SK-N-SH (cell line): ENCODE results near the gene MORC1. TPM values are rescaled to one million over a fixed set of nuclear protein-coding genes. Genes with fewer than 3 reads are reported as not detected.

Experiments used
- CTCF ChIA-PET: fragments of 300-600, 350-600 bp; formaldehyde crosslinking; extraction: SDS; loops from one replicate; lab custom pipeline; 2021; lab: Yijun Ruan, JAX
- POLR2A ChIA-PET: fragments of 350-600 bp; sonication (Branson Sonifier 250); formaldehyde crosslinking; extraction: SDS; loops from one replicate; lab custom pipeline; 2020; ENCODE audit warnings: antibody characterized with exemption, inconsistent platforms; lab: Yijun Ruan, JAX
- DNase-seq: peaks from one replicate; pipeline ENCODE4 v3.0.0; 2012
- H2AFZ ChIP-seq: fragments of 200-600 bp; sonication (generic); 2 replicates; pipeline ENCODE4 v1.8.1; 2016; ENCODE audit warnings: antibody characterized with exemption, mild to moderate bottlenecking, low read depth
- H3F3A ChIP-seq: fragments of 200-600 bp; sonication (generic); replicated peaks from 2 replicates; pipeline ENCODE3; 2016; ENCODE audit warnings: antibody characterized with exemption, mild to moderate bottlenecking; ENCODE audit not compliant: insufficient read depth
- H3K27ac ChIP-seq, 2 experiments: fragments of 200-500 bp in 1 of 2; fragments of 200-600 bp in 1 of 2; sonication (Bioruptor generic) in 1 of 2; sonication (generic), shearing (Covaris generic) in 1 of 2; 2 replicates each; pipeline versions ENCODE4 v1.5.1 to v1.6.1; 2014 to 2016; ENCODE audit warnings: low read depth in 2 of 2, inconsistent platforms in 1 of 2, low read length in 1 of 2, mild to moderate bottlenecking in 1 of 2, mixed read lengths in 1 of 2
- H3K27me3 ChIP-seq: fragments of 200-600 bp; sonication (generic), shearing (Covaris generic); 2 replicates; pipeline ENCODE4 v1.6.1; 2016; ENCODE audit warnings: mixed run types; ENCODE audit not compliant: insufficient read depth
- H3K36me3 ChIP-seq, 2 experiments: fragments of 200-500 bp in 1 of 2; fragments of 200-600 bp in 1 of 2; sonication (Bioruptor generic) in 1 of 2; sonication (generic) in 1 of 2; replicated peaks in 1 of 2; 2 replicates each; pipeline versions ENCODE3 to v1.5.1; 2014 to 2016; ENCODE audit warnings: low read length in 1 of 2, mild to moderate bottlenecking in 1 of 2; ENCODE audit not compliant: insufficient read depth in 2 of 2, control insufficient read depth in 1 of 2
- H3K4me1 ChIP-seq, 2 experiments: fragments of 200-500 bp in 1 of 2; fragments of 200-600 bp in 1 of 2; sonication (Bioruptor generic) in 1 of 2; sonication (generic), shearing (Covaris generic) in 1 of 2; 2 replicates each; pipeline versions ENCODE4 v1.5.1 to v1.6.1; 2014 to 2016; ENCODE audit warnings: low read depth in 1 of 2, low read length in 1 of 2, mixed run types in 1 of 2; ENCODE audit not compliant: insufficient read depth in 2 of 2, control insufficient read depth in 1 of 2
- H3K4me2 ChIP-seq: fragments of 200-600 bp; sonication (generic), shearing (Covaris generic); 2 replicates; pipeline ENCODE4 v1.6.1; 2017; ENCODE audit warnings: mixed run types
- H3K4me3 ChIP-seq, 2 experiments: fragments of 200-500 bp in 1 of 2; fragments of 200-600 bp in 1 of 2; sonication (Bioruptor generic) in 1 of 2; sonication (generic), shearing (Covaris generic) in 1 of 2; 2 replicates each; pipeline versions ENCODE4 v1.5.1 to v1.8.1; 2014 to 2016; ENCODE audit warnings: low read depth in 2 of 2, inconsistent platforms in 1 of 2, low read length in 1 of 2, mild to moderate bottlenecking in 1 of 2, mixed read lengths in 1 of 2, moderate library complexity in 1 of 2
- H3K79me2 ChIP-seq: fragments of 200-600 bp; sonication (generic); 2 replicates; pipeline ENCODE4 v1.8.1; 2017; ENCODE audit warnings: mild to moderate bottlenecking; ENCODE audit not compliant: insufficient read depth
- H3K9ac ChIP-seq: fragments of 200-600 bp; sonication (generic); 2 replicates; pipeline ENCODE4 v1.6.1; 2017; ENCODE audit warnings: mixed run types
- H3K9me2 ChIP-seq: fragments of 200-600 bp; sonication (generic); 2 replicates; pipeline ENCODE4 v1.6.1; 2017; ENCODE audit warnings: mixed run types
- H3K9me3 ChIP-seq: fragments of 200-600 bp; sonication (generic); 2 replicates; pipeline ENCODE4 v1.6.1; 2017; ENCODE audit warnings: mixed run types, mild to moderate bottlenecking, moderate library complexity
- H4K20me1 ChIP-seq: fragments of 200-600 bp; sonication (generic); 2 replicates; pipeline ENCODE4 v1.6.1; 2017; ENCODE audit warnings: mild to moderate bottlenecking, mixed run types; ENCODE audit not compliant: insufficient read depth
- ELF1 ChIP-seq: IDR thresholded peaks from 2 replicates; pipeline ENCODE4 v1.4.0; 2012
- EP300 ChIP-seq, 2 experiments: IDR thresholded peaks; 2 replicates each; pipeline versions ENCODE4 v1.4.0 to v1.6.1; 2012; ENCODE audit warnings: borderline replicate concordance in 1 of 2, low read depth in 1 of 2, low read length in 1 of 2
- FOSL2 ChIP-seq: IDR thresholded peaks from 2 replicates; pipeline ENCODE4 v1.4.0; 2012; ENCODE audit warnings: low read depth, mild to moderate bottlenecking, moderate library complexity, borderline replicate concordance
- FOXJ3 ChIP-seq: sonication (generic); formaldehyde crosslinking; IDR thresholded peaks from 2 replicates; pipeline ENCODE4 v1.5.1; 2020; ENCODE audit warnings: mild to moderate bottlenecking, missing genetic modification reagents
- GATA2 ChIP-seq: sonication (generic); formaldehyde crosslinking; IDR thresholded peaks from 2 replicates; pipeline ENCODE4 v1.5.0; 2020; ENCODE audit warnings: mild to moderate bottlenecking, missing genetic modification reagents
- JUND ChIP-seq: IDR thresholded peaks from 2 replicates; pipeline ENCODE4 v1.4.0; 2012
- NFIC ChIP-seq: IDR thresholded peaks from 2 replicates; pipeline ENCODE4 v1.4.0; 2012; ENCODE audit warnings: borderline replicate concordance
- NRF1 ChIP-seq: IDR thresholded peaks from 2 replicates; pipeline ENCODE4 v1.6.1; 2012; ENCODE audit warnings: low read depth, mild to moderate bottlenecking, low read length
- POLR2AphosphoS5 ChIP-seq: IDR thresholded peaks from 2 replicates; pipeline ENCODE4 v1.6.1; 2012; ENCODE audit warnings: low read depth, low read length
- RCOR1 ChIP-seq: fragments of 150-350 bp; IDR thresholded peaks from 2 replicates; pipeline ENCODE4 v1.6.1; 2017; ENCODE audit warnings: antibody characterized with exemption, low read length
- RFX5 ChIP-seq: IDR thresholded peaks from 2 replicates; pipeline ENCODE4 v1.6.1; 2012; ENCODE audit warnings: mild to moderate bottlenecking, improper control_type of control experiment, low read length
- RXRA ChIP-seq: IDR thresholded peaks from 2 replicates; pipeline ENCODE4 v1.4.0; 2012; ENCODE audit warnings: low read depth, mild to moderate bottlenecking, borderline replicate concordance
- SIN3A ChIP-seq: IDR thresholded peaks from 2 replicates; pipeline ENCODE4 v1.6.1; 2012; ENCODE audit warnings: low read depth, mild to moderate bottlenecking, low read length, moderate library complexity, borderline replicate concordance
- TCF12 ChIP-seq: IDR thresholded peaks from 2 replicates; pipeline ENCODE4 v1.4.0; 2012
- TEAD4 ChIP-seq: IDR thresholded peaks from 2 replicates; pipeline ENCODE4 v1.4.0; 2012; ENCODE audit warnings: mild to moderate bottlenecking, borderline replicate concordance; ENCODE audit not compliant: insufficient read depth
- YY1 ChIP-seq: IDR thresholded peaks from 2 replicates; pipeline ENCODE4 v1.4.0; 2012; ENCODE audit warnings: low read depth, mild to moderate bottlenecking
- WGBS: methylation state at CpG from one replicate; pipeline ENCODE4 v1.1.6; 2017; ENCODE audit warnings: low lambda C conversion rate; 5-methylcytosine and 5-hydroxymethylcytosine counted together
- polyA plus RNA-seq, 3 experiments: library from polyadenylated mRNA; depleted of rRNA; stranded (reverse); fragments of >200 nt; gene quantifications; 2 replicates each; pipeline ENCODE4 v1.2.3, GENCODE V29; 2012
- TF ChIP-seq, protein P1 (sequence below): IDR thresholded peaks from 2 replicates; pipeline ENCODE4; 2012
- TF ChIP-seq, protein P2 (sequence below): fragments of 150-350 bp; IDR thresholded peaks from 2 replicates; pipeline ENCODE4 v1.6.1; 2017; ENCODE audit warnings: antibody characterized with exemption, low read length, low read depth, borderline replicate concordance
- TF ChIP-seq, protein P3 (sequence below): fragments of 200-600 bp; sonication (generic); IDR thresholded peaks from 2 replicates; pipeline ENCODE4 v1.6.1; 2017; ENCODE audit warnings: antibody characterized with exemption, mild to moderate bottlenecking, moderate library complexity
- TF ChIP-seq, protein P4 (sequence below): IDR thresholded peaks from 2 replicates; pipeline ENCODE4 v1.4.0; 2012; ENCODE audit warnings: low read depth

Gene MORC1
- polyA plus RNA-seq, 1 of the 3 experiments (the other 2 are of a cell fraction): not detected

DNA sequence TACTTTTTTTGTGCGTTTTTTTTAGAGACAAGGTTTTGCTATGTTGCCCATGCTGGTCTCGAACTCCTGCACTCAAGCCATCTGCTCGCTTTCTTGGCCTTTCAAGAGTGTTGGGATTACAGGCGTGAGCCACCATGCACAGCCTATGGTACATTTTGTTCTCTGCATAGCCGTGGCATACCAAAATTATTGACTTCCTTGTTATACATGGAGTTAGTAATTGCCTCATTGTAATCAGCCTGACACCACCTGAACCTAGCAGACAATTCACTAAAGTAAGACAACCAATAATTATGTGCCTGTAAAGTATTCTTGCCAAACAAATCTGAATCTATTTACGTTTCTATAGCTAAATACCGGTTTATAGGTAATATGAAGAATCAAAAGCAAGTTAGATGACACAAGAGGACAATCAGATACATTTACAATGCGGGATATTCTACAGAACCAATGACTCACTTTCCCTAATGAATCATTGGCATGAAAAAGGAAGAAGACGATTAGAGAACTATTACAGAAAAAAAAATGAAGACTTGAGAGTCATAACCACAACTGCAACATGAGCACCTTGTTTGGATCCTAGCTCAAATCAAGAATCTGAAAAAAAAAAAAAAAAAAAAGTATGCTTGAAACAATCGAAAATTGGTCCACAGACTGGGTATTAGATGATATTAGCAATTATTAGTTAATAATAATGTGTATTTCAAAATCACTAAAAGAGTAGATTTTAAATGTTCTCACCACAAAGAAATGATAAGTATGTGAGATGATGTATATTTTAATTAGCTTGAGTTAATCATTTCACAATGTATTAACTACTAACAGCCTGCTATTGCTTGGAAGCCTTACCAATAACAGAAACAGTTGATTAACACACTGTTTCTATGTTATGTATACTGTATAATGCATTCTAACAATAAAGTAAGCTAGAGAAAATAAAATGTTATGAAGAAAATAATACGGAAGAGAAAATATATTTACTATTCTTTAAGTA is 171.3 kb downstream of the MORC1 start:
- no peaks in the 10 kb centered on the region for H3F3A ChIP-seq
- H3K27me3 ChIP-seq: no peaks in the 10 kb centered on the region
- TF ChIP-seq ELF1: no peak
- TF ChIP-seq POLR2AphosphoS5: peak; percentile 41; the same call in 1 of the 2 replicates
- peak; percentile 85 for TF ChIP-seq TCF12
- TF ChIP-seq TEAD4: peak; percentile 17; the same call in 1 of the 2 replicates
- peak; percentile 94 for TF ChIP-seq FOSL2
- peak in 1 of 2 experiments; percentile 38; a peak in 1 of 4 replicates for TF ChIP-seq EP300 (IDR thresholded peaks at IDR 0.05; ENCODE audit: borderline replicate concordance in 1 of 2, low read depth in 1 of 2, low read length in 1 of 2)
- TF ChIP-seq JUND: peak; percentile 86
- TF ChIP-seq, protein P1, sequence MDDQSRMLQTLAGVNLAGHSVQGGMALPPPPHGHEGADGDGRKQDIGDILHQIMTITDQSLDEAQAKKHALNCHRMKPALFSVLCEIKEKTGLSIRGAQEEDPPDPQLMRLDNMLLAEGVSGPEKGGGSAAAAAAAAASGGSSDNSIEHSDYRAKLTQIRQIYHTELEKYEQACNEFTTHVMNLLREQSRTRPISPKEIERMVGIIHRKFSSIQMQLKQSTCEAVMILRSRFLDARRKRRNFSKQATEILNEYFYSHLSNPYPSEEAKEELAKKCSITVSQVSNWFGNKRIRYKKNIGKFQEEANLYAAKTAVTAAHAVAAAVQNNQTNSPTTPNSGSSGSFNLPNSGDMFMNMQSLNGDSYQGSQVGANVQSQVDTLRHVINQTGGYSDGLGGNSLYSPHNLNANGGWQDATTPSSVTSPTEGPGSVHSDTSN: peak; percentile 68; the same call in 1 of the 2 replicates
- TF ChIP-seq NFIC: peak; percentile 47; the same call in 1 of the 2 replicates
- no peak for TF ChIP-seq FOXJ3
- no peaks in the 10 kb centered on the region for H3K79me2 ChIP-seq
- no peak overlapping the region for H3K4me3 ChIP-seq
- H3K9me3 ChIP-seq: no peaks in the 10 kb centered on the region
- H3K9me2 ChIP-seq: no peaks in the 10 kb centered on the region
- H4K20me1 ChIP-seq: no peaks in the 10 kb centered on the region
- H3K27ac ChIP-seq: no peak overlapping the region
- no peak for DNase-seq
- 0 out of 2 replicates have a peak overlapping the region, but pooled peaks have one; percentile 15 for H3K4me2 ChIP-seq
- 0 out of 4 replicates have a peak, but pooled peaks cover 0 to 8% of the 10 kb centered on the region in 2 experiments for H3K4me1 ChIP-seq
- H3K9ac ChIP-seq: no peak overlapping the region
- no peaks in the 10 kb centered on the region for H3K36me3 ChIP-seq
- WGBS: 46% methylated on average over 11 of the region's 11 CpGs
- ChIA-PET CTCF (interaction anchor here (0.6 to 1.8 kb wide), 2 partner anchors 31 to 342 kb away, joined by 3 to 6 read pairs; no protein-coding TSS in a partner anchor), POLR2A (no interaction called here)
- no peak overlapping the region for H2AFZ ChIP-seq

DNA sequence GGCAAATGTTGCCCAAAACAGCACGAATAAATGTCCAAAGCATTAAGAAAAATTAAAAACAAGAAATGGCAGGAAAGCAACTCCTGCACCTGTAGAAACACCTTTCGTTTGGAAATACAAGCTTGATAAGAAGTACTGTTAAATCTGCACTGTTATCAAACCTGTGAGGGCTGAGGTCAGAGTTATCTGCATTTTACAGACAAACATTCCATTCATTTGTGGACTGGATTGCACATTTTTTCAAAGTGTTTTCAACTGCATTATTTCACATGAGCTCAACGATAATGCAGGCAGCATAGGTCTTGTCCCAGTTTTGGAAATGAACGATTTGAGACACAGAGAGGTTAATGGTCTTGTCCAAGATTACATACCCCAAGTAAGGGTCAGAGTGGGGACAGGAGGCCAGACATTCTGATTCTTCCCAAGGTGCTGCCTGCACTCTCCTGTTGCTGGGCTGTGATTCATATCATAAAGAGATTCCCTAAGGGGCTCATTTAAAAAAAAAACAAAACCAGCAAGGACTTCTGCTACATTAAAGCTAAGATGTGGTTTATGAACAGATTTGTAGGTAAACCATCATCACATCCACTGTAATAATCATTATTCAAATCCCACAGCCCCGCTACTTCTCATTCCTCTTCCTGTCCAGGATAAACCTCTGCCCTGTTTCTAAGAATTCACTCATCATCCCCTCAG is 177.2 kb downstream of the MORC1 start:
- 47% methylated on average over 5 of the region's 5 CpGs for WGBS
- Histone ChIP-seq H3K4me1 (peaks cover 0 to 6% of the 10 kb centered on the region in 2 experiments; a peak in 1 of 4 replicates), H3K9me2 (no peaks in the 10 kb centered on the region), H2AFZ (no peak overlapping the region), H3K4me3 (no peak overlapping the region), H3K4me2 (no peak overlapping the region), H3K79me2 (no peaks in the 10 kb centered on the region), H3F3A (no peaks in the 10 kb centered on the region), H3K27me3 (no peaks in the 10 kb centered on the region), H3K9me3 (no peaks in the 10 kb centered on the region), H4K20me1 (no peaks in the 10 kb centered on the region), H3K36me3 (no peaks in the 10 kb centered on the region), H3K27ac (no peak overlapping the region), H3K9ac (no peak overlapping the region)
- no peak for DNase-seq
- POLR2A ChIA-PET: no interaction called here
- CTCF ChIA-PET: interaction anchor here (0.6 to 1.0 kb wide), 3 partner anchors 13 to 40 kb away, joined by 3 to 4 read pairs (median 3); no protein-coding TSS in a partner anchor
- TF ChIP-seq GATA2 (CRISPR knock-in tag): no peak
- no peak for TF ChIP-seq EP300 (IDR thresholded peaks at IDR 0.05; ENCODE audit: borderline replicate concordance in 1 of 2, low read depth in 1 of 2, low read length in 1 of 2)
- TF ChIP-seq RFX5: no peak
- TF ChIP-seq, protein P2, sequence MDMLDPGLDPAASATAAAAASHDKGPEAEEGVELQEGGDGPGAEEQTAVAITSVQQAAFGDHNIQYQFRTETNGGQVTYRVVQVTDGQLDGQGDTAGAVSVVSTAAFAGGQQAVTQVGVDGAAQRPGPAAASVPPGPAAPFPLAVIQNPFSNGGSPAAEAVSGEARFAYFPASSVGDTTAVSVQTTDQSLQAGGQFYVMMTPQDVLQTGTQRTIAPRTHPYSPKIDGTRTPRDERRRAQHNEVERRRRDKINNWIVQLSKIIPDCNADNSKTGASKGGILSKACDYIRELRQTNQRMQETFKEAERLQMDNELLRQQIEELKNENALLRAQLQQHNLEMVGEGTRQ: no peak
- TF ChIP-seq JUND: no peak
- TF ChIP-seq SIN3A: no peak
- TF ChIP-seq FOXJ3: no peak
- TF ChIP-seq, protein P1: no peak
- no peak for TF ChIP-seq RCOR1
- TF ChIP-seq, protein P3, sequence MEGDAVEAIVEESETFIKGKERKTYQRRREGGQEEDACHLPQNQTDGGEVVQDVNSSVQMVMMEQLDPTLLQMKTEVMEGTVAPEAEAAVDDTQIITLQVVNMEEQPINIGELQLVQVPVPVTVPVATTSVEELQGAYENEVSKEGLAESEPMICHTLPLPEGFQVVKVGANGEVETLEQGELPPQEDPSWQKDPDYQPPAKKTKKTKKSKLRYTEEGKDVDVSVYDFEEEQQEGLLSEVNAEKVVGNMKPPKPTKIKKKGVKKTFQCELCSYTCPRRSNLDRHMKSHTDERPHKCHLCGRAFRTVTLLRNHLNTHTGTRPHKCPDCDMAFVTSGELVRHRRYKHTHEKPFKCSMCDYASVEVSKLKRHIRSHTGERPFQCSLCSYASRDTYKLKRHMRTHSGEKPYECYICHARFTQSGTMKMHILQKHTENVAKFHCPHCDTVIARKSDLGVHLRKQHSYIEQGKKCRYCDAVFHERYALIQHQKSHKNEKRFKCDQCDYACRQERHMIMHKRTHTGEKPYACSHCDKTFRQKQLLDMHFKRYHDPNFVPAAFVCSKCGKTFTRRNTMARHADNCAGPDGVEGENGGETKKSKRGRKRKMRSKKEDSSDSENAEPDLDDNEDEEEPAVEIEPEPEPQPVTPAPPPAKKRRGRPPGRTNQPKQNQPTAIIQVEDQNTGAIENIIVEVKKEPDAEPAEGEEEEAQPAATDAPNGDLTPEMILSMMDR: no peak
- TF ChIP-seq RXRA: no peak
- TF ChIP-seq, protein P4, sequence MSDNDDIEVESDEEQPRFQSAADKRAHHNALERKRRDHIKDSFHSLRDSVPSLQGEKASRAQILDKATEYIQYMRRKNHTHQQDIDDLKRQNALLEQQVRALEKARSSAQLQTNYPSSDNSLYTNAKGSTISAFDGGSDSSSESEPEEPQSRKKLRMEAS: no peak
- TF ChIP-seq YY1: no peak
- TF ChIP-seq NRF1: no peak
